ENCODE measurements around the gene ARHGAP18.

DNA sequence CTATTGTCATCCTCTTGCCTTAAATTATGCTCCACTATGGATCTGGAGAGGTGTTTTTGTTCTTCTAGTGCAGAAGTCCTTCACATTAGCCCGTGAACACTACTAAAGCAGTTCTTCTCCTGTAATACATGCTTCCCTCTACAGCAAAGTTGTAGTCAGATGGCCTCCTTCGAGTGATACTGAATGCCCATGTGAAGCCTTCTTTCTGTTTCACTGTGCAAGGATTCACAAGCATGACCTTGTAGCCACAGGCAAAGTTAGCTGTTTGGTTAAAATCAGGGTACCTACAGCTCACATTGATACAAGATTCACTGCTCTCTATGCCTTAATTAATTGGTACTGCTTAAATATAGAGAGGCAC lies 47.6 kb downstream of the ARHGAP18 start:
- TF ChIP-seq, protein P1, sequence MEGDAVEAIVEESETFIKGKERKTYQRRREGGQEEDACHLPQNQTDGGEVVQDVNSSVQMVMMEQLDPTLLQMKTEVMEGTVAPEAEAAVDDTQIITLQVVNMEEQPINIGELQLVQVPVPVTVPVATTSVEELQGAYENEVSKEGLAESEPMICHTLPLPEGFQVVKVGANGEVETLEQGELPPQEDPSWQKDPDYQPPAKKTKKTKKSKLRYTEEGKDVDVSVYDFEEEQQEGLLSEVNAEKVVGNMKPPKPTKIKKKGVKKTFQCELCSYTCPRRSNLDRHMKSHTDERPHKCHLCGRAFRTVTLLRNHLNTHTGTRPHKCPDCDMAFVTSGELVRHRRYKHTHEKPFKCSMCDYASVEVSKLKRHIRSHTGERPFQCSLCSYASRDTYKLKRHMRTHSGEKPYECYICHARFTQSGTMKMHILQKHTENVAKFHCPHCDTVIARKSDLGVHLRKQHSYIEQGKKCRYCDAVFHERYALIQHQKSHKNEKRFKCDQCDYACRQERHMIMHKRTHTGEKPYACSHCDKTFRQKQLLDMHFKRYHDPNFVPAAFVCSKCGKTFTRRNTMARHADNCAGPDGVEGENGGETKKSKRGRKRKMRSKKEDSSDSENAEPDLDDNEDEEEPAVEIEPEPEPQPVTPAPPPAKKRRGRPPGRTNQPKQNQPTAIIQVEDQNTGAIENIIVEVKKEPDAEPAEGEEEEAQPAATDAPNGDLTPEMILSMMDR (IDR thresholded peaks at IDR 0.05; ENCODE audit: insufficient read depth, low read depth, low read length): no peak
- TF ChIP-seq EZH2 (IDR thresholded peaks at IDR 0.05; ENCODE audit: insufficient read depth, low read length): no peak
